Activated effector memory CD4-positive, alpha-beta T cell treated with anti-CD3 and anti-CD28 coated beads, Interleukin-2, amount 50 U/mL, for 16 hours (primary cell): Measurements from ENCODE around the gene SHC1.
A peak's percentile ranks its signal among the peaks of the same experiment; 100 is the strongest.

Experiments
- DNase-seq: peaks from one replicate; pipeline ENCODE4 v3.0.0-alpha.2; 2020

Gene SHC1

DNA sequence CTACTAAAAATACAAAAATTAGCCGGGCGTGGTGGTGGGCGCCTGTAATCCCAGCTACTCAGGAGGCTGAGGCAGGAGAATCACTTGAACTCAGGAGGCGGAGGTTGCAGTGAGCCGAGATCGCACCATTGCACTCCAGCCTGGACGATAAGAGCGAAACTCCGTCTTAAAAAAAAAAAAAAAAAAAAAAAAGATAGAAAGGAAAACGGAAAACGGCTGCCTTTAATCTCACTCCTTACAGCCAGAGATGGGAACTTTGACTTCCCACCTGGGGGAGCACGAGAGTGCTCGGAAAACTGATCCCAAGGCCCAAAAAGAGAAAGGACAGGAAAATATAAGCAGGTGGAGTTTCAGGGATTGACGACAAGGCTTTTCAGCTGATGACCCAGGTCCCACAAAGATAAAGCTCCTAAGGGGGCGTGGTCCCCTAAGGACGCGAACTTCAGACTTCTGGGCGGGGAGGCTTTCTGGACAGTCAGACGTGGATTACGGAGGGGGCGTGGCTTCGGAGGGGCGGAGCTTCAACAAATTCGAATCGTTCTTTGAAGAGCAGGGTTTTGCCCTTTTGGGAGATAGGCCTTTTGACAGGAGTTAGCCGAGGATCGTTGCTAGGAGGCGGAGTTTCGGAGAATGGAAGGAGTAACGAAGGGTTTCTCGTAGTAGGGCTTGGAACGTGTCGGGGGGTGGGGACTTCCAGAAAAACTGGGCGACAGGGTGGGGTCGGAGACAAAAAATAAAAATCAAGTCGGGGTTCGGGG lies 3.0 kb upstream of the SHC1 start:
- DNase-seq = peak; percentile 96

DNA sequence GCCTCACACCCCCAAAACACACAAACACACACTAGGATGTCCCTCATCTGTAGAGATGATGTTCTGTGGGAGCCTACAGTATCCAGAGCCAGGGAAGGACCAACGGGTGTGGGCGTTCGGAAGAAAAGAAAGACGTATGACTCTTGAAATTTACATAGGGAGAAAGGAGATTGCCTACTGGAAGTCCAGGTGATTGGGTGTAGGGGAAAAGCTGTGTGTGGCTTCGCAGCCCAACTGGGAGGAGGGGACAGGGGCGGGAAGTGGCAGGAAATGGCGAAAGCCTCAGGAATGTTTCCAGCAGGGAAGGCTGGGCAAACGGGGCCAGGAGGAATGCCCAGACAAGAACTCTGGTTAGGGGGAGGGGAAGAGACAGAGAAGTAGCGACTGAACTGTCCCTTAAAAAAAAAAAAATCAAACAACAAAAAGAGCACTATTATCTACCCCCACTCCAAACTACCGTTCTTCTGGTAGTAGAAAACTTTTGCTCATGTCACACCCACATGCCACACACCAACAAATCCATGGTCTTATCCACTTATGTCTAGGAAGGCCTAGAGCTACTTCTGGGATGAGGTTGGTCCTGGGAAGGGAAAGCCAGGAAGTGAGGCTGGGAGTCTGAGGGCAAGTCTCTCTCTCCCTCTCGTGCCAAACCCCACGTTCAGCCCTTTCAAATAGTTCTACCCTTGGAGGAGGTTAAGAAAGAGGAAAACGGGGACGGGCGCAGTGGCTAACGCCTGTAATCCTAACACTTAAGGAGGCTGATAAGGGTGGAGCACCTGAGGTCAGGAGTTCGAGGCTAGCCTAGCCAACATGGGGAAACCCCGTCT lies 2.2 kb upstream of the SHC1 start:
- DNase-seq = no peak

DNA sequence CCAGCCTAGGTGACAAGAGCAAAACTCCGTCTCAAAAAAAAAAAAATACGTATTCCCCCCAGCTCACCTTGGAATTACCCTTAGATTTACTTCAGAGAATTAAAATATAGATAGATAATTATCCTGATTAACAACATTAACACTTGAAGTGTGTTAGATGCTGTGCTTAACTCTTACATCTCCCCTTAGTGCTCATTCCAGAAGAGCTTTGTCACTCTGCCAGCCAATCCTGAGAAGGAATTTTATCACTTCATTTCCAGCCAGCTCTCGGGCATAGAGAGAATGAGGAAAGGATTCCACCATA lies 1.6 kb upstream of the SHC1 start:
- no peak for DNase-seq

DNA sequence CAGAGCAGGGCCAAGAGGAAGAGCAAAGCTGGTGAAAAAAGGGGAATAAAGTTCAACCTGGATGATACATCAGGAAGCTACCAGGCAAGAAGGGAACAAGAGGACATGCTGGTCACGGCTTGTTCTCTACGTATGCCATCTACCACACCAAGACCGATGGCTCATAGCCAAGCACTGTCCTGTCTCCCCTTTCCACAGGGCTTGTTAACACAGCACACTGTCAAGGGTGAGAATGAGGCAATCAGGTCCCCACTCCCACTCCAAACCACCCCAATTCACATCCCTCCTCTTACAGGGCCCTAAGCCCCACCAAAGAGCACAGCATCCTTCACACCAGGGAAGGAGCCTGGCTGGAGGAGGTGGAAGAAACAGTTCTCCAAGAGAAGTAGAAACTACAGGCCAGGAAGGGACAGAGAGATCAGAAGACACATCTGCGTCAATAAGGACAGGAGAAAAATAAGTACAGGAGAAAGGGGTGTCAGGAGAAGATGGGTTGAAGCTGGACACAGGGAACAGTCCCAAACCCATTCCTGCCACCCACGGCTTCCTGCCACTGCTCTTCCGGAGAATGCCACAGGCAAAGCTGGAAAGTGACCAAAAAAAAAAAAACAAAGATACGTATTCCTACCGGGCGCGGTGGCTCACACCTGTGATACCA lies 923 bp upstream of the SHC1 start:
- no peak for DNase-seq

DNA sequence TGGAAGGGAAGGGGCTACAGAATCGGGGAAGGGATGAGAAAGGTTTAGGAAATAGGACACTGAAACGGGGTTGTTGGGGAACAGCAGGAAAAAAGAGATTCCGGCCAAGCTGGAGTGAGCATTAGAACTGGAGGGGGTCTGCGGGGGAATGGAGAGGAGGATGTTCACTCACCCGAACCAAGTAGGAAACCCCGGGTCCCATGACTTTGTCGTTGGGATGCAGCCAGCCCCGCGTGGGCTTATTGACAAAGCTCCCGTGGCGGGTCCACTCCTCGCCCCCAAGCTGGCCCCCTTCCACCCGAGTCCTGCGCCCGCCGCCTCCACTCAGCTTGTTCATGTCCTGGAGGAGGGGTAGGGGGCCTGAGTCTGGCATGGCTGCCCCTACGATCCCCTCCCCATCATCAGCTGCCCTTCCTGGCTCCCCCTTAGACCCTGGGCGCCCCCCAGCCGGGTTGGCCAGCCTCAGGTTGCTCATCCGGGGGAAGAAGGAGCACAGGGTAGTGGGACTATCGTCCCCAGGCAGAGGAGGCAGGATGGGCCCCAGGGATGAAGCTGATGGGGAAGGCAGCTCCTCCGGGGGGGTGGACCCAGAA lies 591 bp downstream of the SHC1 start:
- no peak for DNase-seq

DNA sequence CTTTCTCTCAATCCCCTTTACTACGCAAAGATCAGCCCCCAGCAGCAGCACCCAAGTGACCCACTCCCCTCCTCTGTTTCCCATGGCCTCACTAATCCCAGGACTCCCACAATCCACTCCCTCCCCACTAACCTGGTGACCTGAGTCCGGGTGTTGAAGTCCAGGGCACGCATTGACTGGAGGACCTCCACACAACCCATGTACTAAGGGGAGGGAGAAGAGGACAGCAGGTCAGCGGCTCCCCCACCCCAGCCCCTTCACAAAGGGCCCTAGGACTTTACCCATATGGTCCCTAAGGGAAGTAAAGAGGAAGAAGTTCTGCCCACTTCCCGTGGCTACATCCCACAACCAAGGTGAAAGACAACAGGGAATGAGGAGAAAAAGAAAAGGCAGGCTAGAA lies 1.3 kb downstream of the SHC1 start:
- no peak for DNase-seq

DNA sequence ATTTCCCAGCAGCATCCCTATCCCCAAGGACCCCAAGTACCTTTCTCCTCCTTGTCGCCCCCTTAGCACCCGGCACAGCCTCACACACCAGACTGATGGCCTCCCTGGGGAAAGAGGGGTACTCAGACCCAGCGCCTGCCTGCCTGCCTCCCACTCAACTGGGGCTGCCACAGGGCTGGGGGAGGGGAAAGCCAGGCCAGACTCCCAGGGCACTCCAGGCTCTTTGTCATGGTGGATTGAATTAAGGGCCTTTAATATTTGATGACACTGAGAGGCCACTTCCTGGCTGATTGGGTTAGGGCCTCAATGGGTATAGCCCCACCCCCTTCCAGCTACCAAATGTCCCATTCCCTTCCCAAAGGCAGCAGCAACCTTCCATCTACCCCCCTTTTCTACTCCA lies 1.8 kb downstream of the SHC1 start:
- no peak for DNase-seq

DNA sequence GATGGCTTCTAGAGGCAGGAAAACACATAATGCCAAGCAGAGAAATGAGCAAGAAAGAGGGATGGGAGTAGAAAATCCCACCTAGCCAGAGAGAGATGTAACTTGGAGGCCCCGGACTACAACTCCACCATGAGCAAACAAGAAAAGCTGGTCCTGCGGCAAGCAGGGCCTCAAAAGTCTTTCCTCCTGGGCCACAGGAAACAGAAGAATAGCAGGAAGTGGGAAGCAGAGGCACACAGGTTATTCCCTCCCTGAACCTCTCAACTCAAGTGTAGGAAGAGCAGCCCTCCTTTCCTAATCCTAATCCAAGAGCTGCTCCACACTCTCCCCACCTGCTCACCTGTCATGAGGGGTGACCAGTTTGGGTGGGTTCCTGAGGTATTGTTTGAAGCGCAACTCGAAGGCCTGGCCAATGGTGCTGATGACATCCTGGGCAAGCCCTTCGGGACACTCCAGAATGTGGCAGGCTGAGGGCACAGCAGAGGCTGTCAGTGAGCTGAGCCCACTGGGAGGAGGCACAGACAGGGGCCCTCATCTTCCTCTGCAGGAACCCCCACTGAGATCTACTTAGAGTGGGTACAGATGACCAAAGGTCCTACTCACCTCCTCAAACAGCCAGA lies 3.1 kb downstream of the SHC1 start:
- no peak for DNase-seq

DNA sequence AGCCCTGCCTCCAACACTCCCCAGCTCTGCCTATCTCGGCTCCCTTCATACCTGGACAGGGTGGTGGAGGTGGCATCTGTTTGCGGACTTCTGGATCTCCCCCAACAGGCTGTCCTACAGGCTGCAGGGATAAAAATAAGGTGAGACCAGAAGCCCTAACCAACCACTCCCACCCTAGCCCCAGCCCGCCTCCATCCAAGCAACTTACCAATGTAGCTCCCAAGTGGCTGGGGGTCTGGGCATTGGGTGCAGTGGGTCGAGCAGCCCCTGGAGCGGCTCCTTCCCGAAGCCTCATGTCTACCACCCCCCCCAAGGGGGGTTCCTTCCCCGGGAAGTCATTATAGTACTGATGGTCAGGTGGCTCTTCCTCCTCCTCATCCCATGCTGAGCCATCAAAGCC lies 4.4 kb downstream of the SHC1 start:
- DNase-seq = no peak

DNA sequence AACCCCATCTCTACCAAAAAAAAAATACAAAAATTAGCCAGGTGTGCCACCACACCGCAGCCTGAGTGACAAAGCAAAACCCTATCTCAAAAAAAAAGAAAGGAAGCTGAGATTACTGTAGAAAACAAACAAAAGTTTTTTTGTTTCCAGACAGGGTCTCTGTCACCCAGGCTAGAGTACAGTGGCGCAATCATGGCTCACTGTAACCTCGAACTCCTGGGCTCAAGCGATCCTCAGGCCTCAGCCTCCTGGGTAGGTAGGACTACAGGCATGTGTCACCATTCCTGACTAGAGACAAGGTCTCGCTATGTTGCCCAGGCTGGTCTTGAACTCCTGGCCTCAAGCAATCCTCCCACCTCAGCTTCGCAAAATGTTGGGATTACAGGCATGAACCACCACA lies 6.2 kb downstream of the SHC1 start:
- DNase-seq = no peak

DNA sequence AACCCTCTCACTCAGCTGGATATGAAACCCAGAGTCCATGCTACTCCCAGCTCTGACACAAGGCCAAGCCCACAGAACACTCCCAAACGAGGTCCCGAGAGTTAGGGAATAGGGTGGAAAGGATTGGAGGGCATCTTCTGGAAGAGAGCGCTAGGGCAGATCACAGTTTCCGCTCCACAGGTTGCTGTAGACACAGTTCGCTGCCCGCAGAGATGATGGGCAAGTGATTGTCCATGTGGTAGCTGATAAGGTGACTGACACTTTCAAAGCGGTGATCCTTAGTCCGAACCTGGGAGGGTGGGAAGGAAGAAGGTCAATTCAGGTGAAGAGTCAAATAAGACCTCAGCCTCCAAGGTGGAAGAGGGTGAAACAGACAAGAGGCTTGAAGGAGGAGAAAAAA lies 6.9 kb downstream of the SHC1 start:
- DNase-seq = peak; percentile 57

DNA sequence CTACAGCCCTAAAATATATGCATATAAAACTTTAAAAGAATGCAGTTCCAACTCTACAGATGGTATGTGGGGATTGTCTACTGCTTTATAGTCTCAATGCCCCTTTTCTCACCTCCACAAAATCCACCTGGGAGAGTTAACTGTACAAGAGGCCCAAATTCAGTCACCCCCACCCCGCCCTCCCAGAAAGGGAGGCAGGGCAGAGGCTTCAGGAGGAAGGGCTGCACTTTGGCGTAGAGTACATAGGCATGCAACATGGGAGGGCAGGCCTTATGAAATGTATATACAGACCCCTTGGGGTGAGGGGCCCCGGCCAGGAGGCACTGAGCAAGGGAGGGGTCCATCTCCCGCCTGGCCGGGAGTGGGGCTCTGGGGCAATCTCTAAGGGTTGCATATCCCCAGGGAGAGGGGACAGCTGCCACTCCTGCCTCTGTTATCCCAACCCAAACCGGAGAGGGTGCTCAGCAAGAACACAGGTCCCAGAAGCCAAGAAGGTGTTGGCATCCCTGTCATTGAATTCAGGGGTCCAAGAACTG lies 7.7 kb downstream of the SHC1 start:
- DNase-seq = no peak

DNA sequence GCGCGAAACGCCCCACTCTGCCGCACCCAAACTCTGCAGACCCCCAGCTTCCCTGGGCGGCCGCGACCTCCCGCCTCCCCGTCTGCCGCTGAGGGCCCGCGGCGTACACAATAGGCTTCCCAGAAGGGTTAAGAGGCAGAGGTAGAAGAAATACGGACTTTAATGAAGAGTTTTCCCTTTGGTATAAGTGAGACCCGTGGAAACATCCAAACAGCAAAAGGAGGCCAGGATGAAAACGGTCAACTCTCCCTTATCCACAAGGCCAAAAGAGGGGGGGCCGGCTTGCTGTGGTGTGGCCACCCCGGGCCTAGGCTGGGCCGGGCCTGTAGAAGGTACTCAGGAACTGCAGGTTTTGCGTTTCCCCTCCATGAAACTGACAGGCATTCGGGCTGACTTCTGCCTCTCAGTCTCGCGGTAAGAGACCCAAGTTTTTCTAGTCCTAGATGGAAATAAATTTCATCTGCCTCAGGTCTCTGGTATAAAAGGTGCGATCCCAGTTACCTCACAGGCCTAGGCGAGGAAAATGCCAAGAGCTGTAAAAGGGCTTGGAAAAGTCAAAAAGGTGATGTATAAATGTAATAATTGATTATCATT lies 8.3 kb downstream of the SHC1 start:
- DNase-seq = peak; percentile 71

DNA sequence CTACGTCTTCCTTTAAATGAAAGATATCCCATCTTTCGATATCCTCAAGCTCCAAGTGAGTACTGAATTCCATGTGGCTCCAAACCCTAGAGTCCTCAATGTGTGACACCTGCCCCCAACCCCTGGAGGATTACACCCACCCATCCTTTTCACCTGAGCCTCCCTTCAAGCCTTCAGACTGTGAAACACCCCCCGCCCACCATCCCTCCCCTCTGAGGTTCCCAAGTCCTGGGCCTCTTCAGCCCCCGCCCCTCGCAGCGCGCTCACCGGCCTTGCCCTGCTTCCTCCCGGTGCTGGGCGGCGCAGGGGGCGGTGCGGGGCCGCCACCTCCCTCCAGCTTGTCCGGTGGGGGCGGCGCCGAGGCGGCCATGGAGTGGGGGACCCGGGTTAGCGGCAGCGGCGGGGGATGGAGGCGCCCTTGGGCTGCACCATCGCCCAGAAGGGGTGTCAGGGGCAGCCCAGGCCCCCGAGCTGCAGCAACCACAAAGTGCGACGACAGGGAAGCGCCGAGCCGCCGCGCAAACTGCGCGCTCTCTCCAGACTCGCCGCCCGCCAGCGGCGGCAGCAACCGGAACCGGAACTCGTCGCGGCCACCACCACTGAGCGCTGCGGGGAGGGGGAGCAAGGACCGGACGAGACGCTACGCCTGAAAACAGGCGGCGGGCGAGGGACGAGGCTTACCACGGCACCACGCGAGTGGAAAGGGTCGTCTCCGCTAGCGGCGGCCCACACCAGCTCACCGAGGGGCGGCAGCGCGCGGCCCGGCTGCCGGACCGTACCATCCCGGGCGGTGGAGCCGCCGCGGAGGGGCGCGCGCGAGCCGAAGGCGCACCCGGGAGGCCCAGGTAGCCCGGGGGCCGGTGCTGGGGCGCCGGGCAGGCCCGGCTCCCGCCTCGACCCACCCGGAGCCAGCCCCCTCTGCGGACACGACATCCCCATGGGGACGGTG lies 9.1 kb downstream of the SHC1 start, which contains the start of gene PYGO2:
Gene PYGO2, minus strand, starts transcription at position 576 of the 949 bp plus-strand sequence. Its CDS starts 206 bp downstream, at position 370.
- DNase-seq = peak; percentile 93

DNA sequence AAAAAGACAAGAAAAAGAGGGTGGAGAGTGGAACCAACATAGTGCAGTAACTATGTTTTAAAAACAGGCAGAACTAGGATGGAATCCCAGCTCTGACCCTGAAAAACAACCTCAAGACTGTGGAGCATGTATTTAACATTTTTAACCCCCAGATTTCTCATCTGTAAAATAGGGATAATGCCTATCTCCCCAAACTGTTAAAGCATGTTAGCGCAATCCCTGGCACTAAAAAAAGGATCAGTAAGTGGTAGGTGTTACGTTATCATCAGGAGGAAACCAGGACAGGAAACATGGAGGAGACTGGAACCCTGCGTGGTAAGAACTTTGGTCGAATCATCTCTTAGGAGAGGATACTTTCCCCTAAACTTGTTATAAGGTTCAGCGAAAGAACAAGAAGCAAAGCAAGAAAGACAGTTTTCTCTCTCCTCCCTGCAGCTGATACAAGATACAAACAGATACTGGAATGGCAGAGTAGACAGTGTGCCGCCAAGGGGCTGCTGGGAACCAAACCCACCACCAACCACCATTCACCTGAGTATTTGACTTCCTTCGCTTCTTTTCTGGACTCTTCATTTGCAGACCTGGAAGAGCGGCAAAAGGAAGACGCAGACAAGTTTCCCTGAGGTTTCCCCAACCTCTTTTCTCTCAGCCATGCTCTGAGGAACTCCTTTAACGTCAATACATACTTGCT lies 10.0 kb downstream of the SHC1 start:
- no peak for DNase-seq

DNA sequence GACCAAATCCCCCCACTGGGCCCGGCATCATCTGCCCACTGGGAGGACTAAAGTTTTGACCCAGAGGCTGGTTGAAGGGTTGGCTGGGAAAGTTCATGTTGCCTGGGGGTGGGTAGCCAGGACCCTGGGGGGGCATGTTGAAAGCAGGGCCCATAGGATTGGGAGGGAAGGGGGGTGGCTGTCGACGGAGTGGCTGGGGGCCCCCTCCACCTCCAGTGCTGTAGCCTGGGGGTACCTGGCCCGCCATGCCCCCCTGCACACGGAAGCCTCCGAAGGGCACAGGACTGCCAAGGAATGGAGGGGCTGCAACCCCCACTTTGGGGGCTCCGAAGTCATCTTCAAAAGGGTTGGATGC lies 11.1 kb downstream of the SHC1 start:
- DNase-seq = no peak

DNA sequence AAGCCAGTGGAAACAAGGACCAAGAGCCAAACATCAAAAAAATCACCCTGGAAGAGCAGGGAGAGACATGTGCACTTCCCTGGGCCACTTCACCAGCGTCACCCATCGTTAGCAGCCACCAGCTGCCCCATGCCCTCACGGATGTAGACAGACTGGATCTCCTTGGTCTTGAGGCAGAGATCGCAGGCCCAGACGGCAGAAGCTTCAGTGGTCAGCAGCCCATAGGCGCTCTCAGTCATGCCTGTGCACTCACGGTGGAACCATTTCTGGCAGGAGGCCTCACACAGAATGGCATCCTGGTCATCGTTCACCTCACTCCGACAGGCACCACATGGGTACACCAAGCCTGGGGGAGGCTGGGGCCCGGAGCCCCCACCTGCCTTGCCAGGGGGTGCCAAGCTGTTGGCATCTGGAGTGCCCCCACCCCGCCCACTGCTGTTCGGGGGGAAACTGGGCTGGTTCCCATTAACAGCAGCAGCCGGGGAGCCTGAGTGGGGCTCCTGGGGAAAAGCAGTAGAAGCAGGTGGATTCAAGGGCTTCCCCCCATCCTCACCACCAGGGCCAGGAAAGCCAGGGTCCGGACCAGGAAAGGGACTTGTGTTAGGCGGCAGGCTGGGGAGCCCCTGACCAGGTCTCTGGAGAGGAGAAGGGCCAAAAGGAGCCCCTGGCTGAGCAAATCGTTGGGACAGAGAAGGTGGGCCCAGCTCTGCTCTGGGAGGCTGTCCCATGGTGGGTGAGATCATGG lies 11.7 kb downstream of the SHC1 start:
- DNase-seq = no peak

DNA sequence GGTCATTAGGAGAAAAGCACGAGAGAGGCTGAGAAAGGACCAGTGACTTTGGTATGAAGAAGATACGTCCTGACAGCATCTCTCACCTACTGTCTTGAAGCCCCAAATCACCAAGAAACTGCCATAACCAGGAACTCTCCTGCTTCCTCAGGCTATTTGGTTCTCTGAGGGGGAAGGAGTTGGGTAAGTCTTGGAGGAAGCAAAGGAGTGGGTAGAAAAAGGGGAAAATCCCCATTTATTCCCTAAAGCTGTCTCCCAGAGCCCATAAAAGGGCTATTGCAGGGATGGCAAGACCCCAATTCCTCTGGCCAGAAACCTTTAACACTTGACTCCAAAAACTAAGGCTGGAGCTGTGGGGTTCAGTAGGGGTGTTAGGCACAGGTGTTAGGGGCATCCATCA lies 12.5 kb downstream of the SHC1 start:
- no peak for DNase-seq

DNA sequence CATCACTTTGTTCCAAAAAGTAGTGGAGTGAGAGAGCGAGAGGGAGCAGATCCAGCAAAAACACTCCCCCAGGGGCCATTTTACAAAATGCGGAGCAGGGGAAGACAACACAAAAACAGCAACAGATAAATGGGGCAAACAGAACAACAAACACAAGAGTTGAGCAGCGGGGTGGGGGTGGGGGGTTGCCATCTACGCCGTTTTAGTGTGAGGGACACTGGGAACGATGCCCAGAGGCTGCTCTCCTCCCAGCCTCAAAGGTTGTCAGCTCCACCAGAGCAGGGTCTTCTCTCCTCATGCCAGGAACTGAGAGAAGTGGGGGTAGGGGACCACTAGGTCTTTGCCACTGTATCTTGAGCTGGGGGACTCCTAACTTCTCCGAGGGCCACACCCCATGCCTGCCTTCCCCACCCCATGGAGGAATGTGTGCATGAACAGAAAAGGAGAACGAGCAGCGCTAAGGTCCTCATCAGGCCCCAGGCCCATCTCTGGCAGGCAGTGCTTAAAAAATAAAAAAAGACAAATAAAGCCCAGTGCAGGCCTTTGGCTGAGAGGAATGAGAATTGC lies 13.4 kb downstream of the SHC1 start:
- DNase-seq = no peak

DNA sequence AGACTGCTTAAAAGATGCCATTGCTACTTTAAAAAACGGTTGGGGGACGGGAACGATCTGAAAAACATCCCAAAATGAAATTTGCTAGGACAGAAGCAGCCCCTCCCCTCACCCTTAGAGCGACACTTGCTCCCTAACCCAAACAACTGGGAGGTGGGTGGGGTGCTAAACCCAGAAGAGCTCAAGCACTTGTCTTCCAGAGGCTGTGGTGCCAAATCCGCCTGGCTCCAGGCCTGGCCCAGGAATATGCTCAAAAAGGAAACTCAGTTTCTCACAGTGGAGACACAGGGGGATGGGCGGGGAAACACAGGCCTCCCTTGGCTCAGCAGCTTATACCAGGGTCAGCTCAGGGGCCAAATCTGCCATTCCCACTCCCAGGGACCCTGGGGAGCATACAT lies 14.0 kb downstream of the SHC1 start:
- DNase-seq = no peak
